Breast epithelium (tissue), 4 donors: ENCODE data around the gene RAPGEF4. TPM values are rescaled to one million over a fixed set of nuclear protein-coding genes. Genes with fewer than 3 reads are reported as not detected.

Experiments used
- DNase-seq, 2 donors: peaks; one replicate each; pipeline ENCODE4 v3.0.0-alpha.2; 2019; ENCODE audit warnings: low spot score in 2 of 2
- H3K27ac ChIP-seq, 2 donors: fragments of 200-600 bp; sonication (generic) in 1 of 2; one replicate each; pipeline ENCODE4 v1.5.1; 2016 to 2019; ENCODE audit warnings: mild to moderate bottlenecking in 1 of 2
- H3K27me3 ChIP-seq, 2 donors: fragments of 200-600 bp; sonication (generic) in 1 of 2; one replicate each; pipeline versions ENCODE4 v1.5.1 to v1.6.0; 2017 to 2019; ENCODE audit warnings: control low read depth in 1 of 2, mild to moderate bottlenecking in 1 of 2
- H3K36me3 ChIP-seq: fragments of 200-600 bp; one replicate; pipeline ENCODE4 v1.5.1; 2019
- H3K4me1 ChIP-seq, 2 donors: fragments of 200-600 bp; sonication (generic); one replicate each; pipeline ENCODE4 v1.5.1; 2016 to 2019; ENCODE audit warnings: control low read depth in 1 of 2
- H3K4me3 ChIP-seq, 3 donors: fragments of 200-600 bp; sonication (generic); 1 replicate in 2 of 3; 2 replicates in 1 of 3; pipeline ENCODE4 v1.5.1; 2016 to 2019; ENCODE audit warnings: mild to moderate bottlenecking in 3 of 3, moderate library complexity in 2 of 3
- H3K9me3 ChIP-seq, 2 donors: fragments of 200-600 bp; sonication (generic) in 1 of 2; one replicate each; pipeline ENCODE4 v1.5.1; 2016 to 2019; ENCODE audit warnings: control low read depth in 1 of 2
- CTCF ChIP-seq, 3 donors: fragments of 450-650 bp; IDR thresholded peaks; one replicate each; pipeline ENCODE4 v1.5.1; 2016 to 2017; ENCODE audit warnings: antibody characterized with exemption in 3 of 3, mild to moderate bottlenecking in 3 of 3, moderate library complexity in 3 of 3
- POLR2A ChIP-seq: fragments of 450-650 bp; IDR thresholded peaks from one replicate; pipeline ENCODE4 v1.6.1; 2016; ENCODE audit warnings: antibody characterized with exemption, mild to moderate bottlenecking, moderate library complexity
- POLR2AphosphoS5 ChIP-seq, 3 donors: sonication (generic); formaldehyde crosslinking; IDR thresholded peaks; one replicate each; pipeline ENCODE4 v1.6.1; 2017; ENCODE audit warnings: antibody characterized with exemption in 3 of 3
- intact Hi-C: fragments of 100-400 bp; cut with DNase I; formaldehyde crosslinking; loops from one replicate; pipeline ENCODE4 v1.15.1; 2023; ENCODE audit warnings: low total_unique reads
- total RNA-seq, 3 donors: library from RNA; depleted of rRNA; stranded (reverse); fragments of >200 nt; gene quantifications; one replicate each; pipeline ENCODE4 v1.1.0, GENCODE V29; 2016

RAPGEF4 gene
- total RNA-seq, 3 donors from 2014 or later = 7.7 to 12.8 (median 11.6) TPM

- TF ChIP-seq POLR2A (no peak), CTCF (IDR thresholded peaks at IDR 0.05) (no peak), POLR2AphosphoS5 (IDR thresholded peaks at IDR 0.05) (no peak)
- no peak for DNase-seq
- H3K27me3 ChIP-seq = no peaks in the 10 kb centered on the region
- intact Hi-C loops = no loop called here
- no peak overlapping the region for H3K4me3 ChIP-seq
- no peaks in the 10 kb centered on the region for H3K4me1 ChIP-seq
- no peaks in the 10 kb centered on the region for H3K36me3 ChIP-seq
- no peak overlapping the region for H3K27ac ChIP-seq
- no peaks in the 10 kb centered on the region for H3K9me3 ChIP-seq
Observed at GRCh38 chr2:172843902-172844715, 108.5 kb downstream of the RAPGEF4 start.

GRCh38 chr2:172845028-172845630 is 109.5 kb downstream of the RAPGEF4 start:
- Histone ChIP-seq H3K4me3 (no peak overlapping the region), H3K4me1 (no peaks in the 10 kb centered on the region), H3K36me3 (no peaks in the 10 kb centered on the region), H3K9me3 (no peaks in the 10 kb centered on the region), H3K27ac (no peak overlapping the region), H3K27me3 (no peaks in the 10 kb centered on the region)
- DNase-seq = no peak
- intact Hi-C loops = no loop called here
- TF ChIP-seq CTCF (IDR thresholded peaks at IDR 0.05) (no peak), POLR2AphosphoS5 (IDR thresholded peaks at IDR 0.05) (no peak), POLR2A (no peak)

- Histone ChIP-seq H3K27me3 (no peaks in the 10 kb centered on the region), H3K27ac (no peak overlapping the region), H3K4me1 (no peaks in the 10 kb centered on the region), H3K36me3 (no peaks in the 10 kb centered on the region), H3K4me3 (no peak overlapping the region), H3K9me3 (no peaks in the 10 kb centered on the region)
- DNase-seq = no peak
- intact Hi-C loops = no loop called here
- TF ChIP-seq CTCF (IDR thresholded peaks at IDR 0.05) = no peak
- TF ChIP-seq POLR2A = no peak
- no peak for TF ChIP-seq POLR2AphosphoS5 (IDR thresholded peaks at IDR 0.05)
Observed at GRCh38 chr2:172846551-172846950, 110.9 kb downstream of the RAPGEF4 start.

GRCh38 chr2:172847188-172847587 is 111.5 kb downstream of the RAPGEF4 start:
- no peaks in the 10 kb centered on the region for H3K9me3 ChIP-seq
- TF ChIP-seq POLR2A = no peak

GRCh38 chr2:172848519-172848918 is 112.9 kb downstream of the RAPGEF4 start:
- Histone ChIP-seq H3K4me3 (no peak overlapping the region), H3K36me3 (no peaks in the 10 kb centered on the region)
- TF ChIP-seq POLR2A (no peak), CTCF (IDR thresholded peaks at IDR 0.05) (no peak), POLR2AphosphoS5 (IDR thresholded peaks at IDR 0.05) (no peak)

More at GRCh38 chr2:172847188-172847587, 111.5 kb downstream of the RAPGEF4 start:
- Histone ChIP-seq H3K27ac (no peak overlapping the region), H3K4me3 (no peak overlapping the region), H3K4me1 (no peaks in the 10 kb centered on the region), H3K27me3 (no peaks in the 10 kb centered on the region), H3K36me3 (no peaks in the 10 kb centered on the region)
- intact Hi-C loops = no loop called here
- DNase-seq = no peak

More at GRCh38 chr2:172848519-172848918, 112.9 kb downstream of the RAPGEF4 start:
- H3K9me3 ChIP-seq = no peaks in the 10 kb centered on the region
- no peaks in the 10 kb centered on the region for H3K27me3 ChIP-seq
- intact Hi-C loops = no loop called here
- no peak for DNase-seq
- no peak overlapping the region for H3K27ac ChIP-seq
- H3K4me1 ChIP-seq = no peaks in the 10 kb centered on the region
